Activated B cell treated with CpG ODN at 0.5 μM for 24 hours (primary cell): Measurements from ENCODE around the gene ANGPTL1. TPM values are rescaled to one million over a fixed set of nuclear protein-coding genes. Genes with fewer than 3 reads are reported as not detected.
A peak's percentile ranks its signal among the peaks of the same experiment; 100 is the strongest.

Experiments
- ATAC-seq: fragments of 200-7000 bp; cut with Tn5 transposase; one replicate; pipeline ENCODE4 v1.10.0; 2021; ENCODE audit warnings: low read depth, mild to moderate bottlenecking, moderate library complexity
- CTCF ChIA-PET: fragments of 350-600 bp; sonication (Branson Sonifier 250); formaldehyde crosslinking; loops from one replicate; lab custom pipeline; 2021; ENCODE audit warnings: antibody characterized with exemption; lab: Charles Lee
- POLR2A ChIA-PET: fragments of 350-600 bp; sonication (Branson Sonifier 250); formaldehyde crosslinking; loops from one replicate; lab custom pipeline; 2021; ENCODE audit warnings: antibody characterized with exemption; lab: Charles Lee
- DNase-seq: peaks from one replicate; pipeline ENCODE4 v3.0.0; 2022
- H3K27ac Mint-ChIP-seq: one replicate; pipeline ENCODE4 v1.8.0; 2020; ENCODE audit warnings: mixed read lengths
- H3K27me3 Mint-ChIP-seq: one replicate; pipeline ENCODE4 v1.8.0; 2021; ENCODE audit warnings: mixed read lengths
- H3K36me3 Mint-ChIP-seq: one replicate; pipeline ENCODE4 v1.8.0; 2021; ENCODE audit warnings: low read depth, mixed read lengths
- H3K4me1 Mint-ChIP-seq: one replicate; pipeline ENCODE4 v1.8.0; 2021; ENCODE audit warnings: mixed read lengths
- H3K4me3 Mint-ChIP-seq: one replicate; pipeline ENCODE4 v1.8.0; 2020; ENCODE audit warnings: mild to moderate bottlenecking, mixed read lengths
- H3K9me3 Mint-ChIP-seq: one replicate; pipeline ENCODE4 v1.8.0; 2020; ENCODE audit warnings: mixed read lengths
- intact Hi-C: fragments of 100-400 bp; cut with micrococcal nuclease; formaldehyde crosslinking; loops from one replicate; pipeline ENCODE4 v1.15.1; 2024
- total RNA-seq: library from RNA; stranded (reverse); gene quantifications from 2 replicates; pipeline ENCODE4 v1.2.3, GENCODE V29; 2022
- TF ChIP-seq, protein P1 (sequence below): fragments of 200-600 bp; IDR thresholded peaks from one replicate; pipeline ENCODE4 v1.8.0; 2022; ENCODE audit warnings: antibody characterized with exemption, mild to moderate bottlenecking

The ANGPTL1 gene
- total RNA-seq, 1 donor from 2014 or later: not detected

- peaks cover 57% of the 10 kb centered on the region for H3K4me1 Mint-ChIP-seq
- H3K36me3 Mint-ChIP-seq: peaks cover 77% of the 10 kb centered on the region
- ATAC-seq: no peak
- ChIA-PET CTCF (no interaction called here), POLR2A (interaction anchor here (1.3 kb wide), 1 partner anchor 93 kb away, joined by 3 read pairs; no protein-coding TSS in a partner anchor)
- peak overlapping the region; percentile 89 for H3K27ac Mint-ChIP-seq
- H3K27me3 Mint-ChIP-seq: no peaks in the 10 kb centered on the region
- H3K4me3 Mint-ChIP-seq: no peak overlapping the region
- intact Hi-C loops: no loop called here
- TF ChIP-seq, protein P1, sequence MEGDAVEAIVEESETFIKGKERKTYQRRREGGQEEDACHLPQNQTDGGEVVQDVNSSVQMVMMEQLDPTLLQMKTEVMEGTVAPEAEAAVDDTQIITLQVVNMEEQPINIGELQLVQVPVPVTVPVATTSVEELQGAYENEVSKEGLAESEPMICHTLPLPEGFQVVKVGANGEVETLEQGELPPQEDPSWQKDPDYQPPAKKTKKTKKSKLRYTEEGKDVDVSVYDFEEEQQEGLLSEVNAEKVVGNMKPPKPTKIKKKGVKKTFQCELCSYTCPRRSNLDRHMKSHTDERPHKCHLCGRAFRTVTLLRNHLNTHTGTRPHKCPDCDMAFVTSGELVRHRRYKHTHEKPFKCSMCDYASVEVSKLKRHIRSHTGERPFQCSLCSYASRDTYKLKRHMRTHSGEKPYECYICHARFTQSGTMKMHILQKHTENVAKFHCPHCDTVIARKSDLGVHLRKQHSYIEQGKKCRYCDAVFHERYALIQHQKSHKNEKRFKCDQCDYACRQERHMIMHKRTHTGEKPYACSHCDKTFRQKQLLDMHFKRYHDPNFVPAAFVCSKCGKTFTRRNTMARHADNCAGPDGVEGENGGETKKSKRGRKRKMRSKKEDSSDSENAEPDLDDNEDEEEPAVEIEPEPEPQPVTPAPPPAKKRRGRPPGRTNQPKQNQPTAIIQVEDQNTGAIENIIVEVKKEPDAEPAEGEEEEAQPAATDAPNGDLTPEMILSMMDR: no peak
- H3K9me3 Mint-ChIP-seq: no peaks in the 10 kb centered on the region
- no peak for DNase-seq
These were observed 51.8 kb downstream of the ANGPTL1 start for GRCh38 chr1:178819123-178819522.

- CTCF ChIA-PET: interaction anchor here (1.7 kb wide), 1 partner anchor 275 kb away, joined by 7 read pairs; no protein-coding TSS in a partner anchor
- peak overlapping the region; percentile 89 for H3K27ac Mint-ChIP-seq
- ATAC-seq (no peak), DNase-seq (no peak)
- no peak overlapping the region for H3K4me3 Mint-ChIP-seq
- TF ChIP-seq, protein P1: no peak
- H3K36me3 Mint-ChIP-seq: peaks cover 73% of the 10 kb centered on the region
- peaks cover 57% of the 10 kb centered on the region for H3K4me1 Mint-ChIP-seq
- intact Hi-C loops: no loop called here
- H3K27me3 Mint-ChIP-seq: no peaks in the 10 kb centered on the region
- POLR2A ChIA-PET: interaction anchor here (0.6 kb wide), 1 partner anchor 57 kb away, joined by 5 read pairs; no protein-coding TSS in a partner anchor
- no peaks in the 10 kb centered on the region for H3K9me3 Mint-ChIP-seq
These were observed 52.5 kb downstream of the ANGPTL1 start for GRCh38 chr1:178818416-178818815.

GRCh38 chr1:178810585-178810984 is 60.3 kb downstream of the ANGPTL1 start:
- Mint-ChIP-seq H3K9me3 (no peaks in the 10 kb centered on the region), H3K27me3 (no peaks in the 10 kb centered on the region), H3K36me3 (peaks cover 62% of the 10 kb centered on the region), H3K4me1 (peaks cover 53% of the 10 kb centered on the region), H3K4me3 (no peak overlapping the region), H3K27ac (no peak overlapping the region)
- CTCF ChIA-PET: interaction anchor here (1.4 kb wide), 1 partner anchor 9 kb away, joined by 4 read pairs; no protein-coding TSS in a partner anchor
- no peak for ATAC-seq
- TF ChIP-seq, protein P1: no peak
- intact Hi-C loops: loop anchor here (5.0 kb wide), 1 partner anchor 37 kb away; no protein-coding TSS in a partner anchor
- no peak for DNase-seq
- POLR2A ChIA-PET: interaction anchor here (0.6 to 0.7 kb wide), 2 partner anchors 18 to 279 kb away, joined by 3 to 4 read pairs; no protein-coding TSS in a partner anchor

- Mint-ChIP-seq H3K27me3 (no peaks in the 10 kb centered on the region), H3K4me3 (no peak overlapping the region), H3K9me3 (no peaks in the 10 kb centered on the region), H3K4me1 (peaks cover 46% of the 10 kb centered on the region), H3K27ac (no peak overlapping the region), H3K36me3 (peaks cover 54% of the 10 kb centered on the region)
- DNase-seq: no peak
- intact Hi-C loops: no loop called here
- POLR2A ChIA-PET: interaction anchor here (1.1 kb wide), 1 partner anchor 11 kb away, joined by 3 read pairs; no protein-coding TSS in a partner anchor
- CTCF ChIA-PET: no interaction called here
- TF ChIP-seq, protein P1: no peak
- no peak for ATAC-seq
These were observed 62.3 kb downstream of the ANGPTL1 start for GRCh38 chr1:178808529-178808928.

DNA sequence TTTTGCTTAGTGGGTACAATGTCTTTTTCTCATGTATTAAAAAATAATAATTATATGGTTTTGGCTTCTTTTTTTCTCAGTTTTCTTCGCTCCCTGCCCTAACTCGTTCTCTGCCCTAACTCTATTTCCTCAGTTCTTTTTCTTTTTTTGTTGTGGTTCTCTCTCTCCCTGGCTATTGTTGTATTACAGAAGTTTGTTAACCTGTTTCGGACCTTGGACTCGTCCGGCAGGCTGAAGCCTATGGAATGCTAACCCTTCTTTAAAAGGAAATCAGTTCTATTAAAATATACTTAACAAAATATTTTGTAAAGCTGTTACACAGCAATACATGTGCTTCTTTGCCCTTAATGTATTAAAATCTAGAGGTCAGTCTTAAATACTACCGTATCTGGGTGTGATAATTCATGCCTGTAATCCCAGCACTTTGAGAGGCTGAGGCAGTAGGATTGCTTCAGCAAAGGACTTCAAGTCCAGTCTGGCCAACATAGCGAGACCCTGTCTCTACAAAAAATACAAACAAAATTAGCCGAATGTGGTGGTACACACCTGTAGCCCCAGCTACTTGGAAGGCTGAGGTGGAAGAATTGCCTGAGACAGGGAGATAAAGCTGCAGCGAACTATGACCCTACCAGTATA is 64.1 kb downstream of the ANGPTL1 start:
- ATAC-seq (no peak), DNase-seq (no peak)
- H3K27me3 Mint-ChIP-seq: no peaks in the 10 kb centered on the region
- ChIA-PET CTCF (no interaction called here), POLR2A (no interaction called here)
- no peak overlapping the region for H3K4me3 Mint-ChIP-seq
- H3K27ac Mint-ChIP-seq: peak overlapping the region; percentile 68
- H3K9me3 Mint-ChIP-seq: no peaks in the 10 kb centered on the region
- peaks cover 40% of the 10 kb centered on the region for H3K4me1 Mint-ChIP-seq
- TF ChIP-seq, protein P1: no peak
- intact Hi-C loops: loop anchor here (1.0 to 2.0 kb wide), 3 partner anchors 7 to 14 kb away; no protein-coding TSS in a partner anchor
- peaks cover 50% of the 10 kb centered on the region for H3K36me3 Mint-ChIP-seq
